Activated CD4-positive, alpha-beta T cell treated with anti-CD3 and anti-CD28 coated beads, Interleukin-2, amount 10 ng/mL, durations not matched to agents 7 days and 5 days (primary cell): ENCODE data around the gene ATRX. TPM values are rescaled to one million over a fixed set of nuclear protein-coding genes. Genes with fewer than 3 reads are reported as not detected.
"Not testable (repeated sequence)": the region's sequence is repeated elsewhere in the genome, so short reads cannot be mapped to it uniquely, and the experiment has no call there.

ENCODE experiments used
- CTCF ChIA-PET: fragments of 350-600 bp; sonication (Branson Sonifier 250); formaldehyde crosslinking; loops from one replicate; lab custom pipeline; 2021; ENCODE audit warnings: antibody characterized with exemption; lab: Charles Lee
- POLR2A ChIA-PET: fragments of 350-600 bp; sonication (Branson Sonifier 250); formaldehyde crosslinking; loops from one replicate; lab custom pipeline; 2021; ENCODE audit warnings: antibody characterized with exemption; lab: Charles Lee
- DNase-seq: peaks from one replicate; pipeline ENCODE4 v3.0.0-alpha.2; 2020
- H3K27ac Mint-ChIP-seq: one replicate; pipeline ENCODE4 v1.8.0; 2021; ENCODE audit warnings: mild to moderate bottlenecking, moderate library complexity, mixed read lengths
- H3K27me3 Mint-ChIP-seq: one replicate; pipeline ENCODE4 v1.8.0; 2021; ENCODE audit warnings: mixed read lengths
- H3K36me3 Mint-ChIP-seq: one replicate; pipeline ENCODE4 v1.8.0; 2021; ENCODE audit warnings: low read depth, mixed read lengths
- H3K4me1 Mint-ChIP-seq: one replicate; pipeline ENCODE4 v1.8.0; 2021; ENCODE audit warnings: mixed read lengths
- H3K4me3 Mint-ChIP-seq: one replicate; pipeline ENCODE4 v1.8.0; 2021; ENCODE audit warnings: mild to moderate bottlenecking, moderate library complexity, mixed read lengths
- H3K9me3 Mint-ChIP-seq: one replicate; pipeline ENCODE4 v1.8.0; 2021; ENCODE audit warnings: mixed read lengths
- total RNA-seq, 2 experiments: library from RNA; stranded (reverse); gene quantifications; one replicate each; pipeline ENCODE4 v1.2.3, GENCODE V29; 2021

ATRX gene
- total RNA-seq: 10 to 100 TPM; 66.4 to 70.9 TPM

- CTCF ChIA-PET: no interaction called here
- peaks cover 30% of the 10 kb centered on the region for H3K4me1 Mint-ChIP-seq
- H3K9me3 Mint-ChIP-seq: no peaks in the 10 kb centered on the region
- POLR2A ChIA-PET: no interaction called here
- H3K36me3 Mint-ChIP-seq: peaks cover 2% of the 10 kb centered on the region
- peak; percentile 83 for DNase-seq
- peak within 1 kb of the TSS; percentile 100 for H3K27ac Mint-ChIP-seq
- H3K27me3 Mint-ChIP-seq: no peaks in the 10 kb centered on the region
- peak within 1 kb of the TSS; percentile 98 for H3K4me3 Mint-ChIP-seq
These were observed at the start of gene ATRX for GRCh38 chrX:77785486-77786364. ATRX (minus strand) TSS chrX:77786216; CDS start chrX:77786001, 215 bp downstream.

- CTCF ChIA-PET: interaction anchor here (0.6 to 1.2 kb wide), 2 partner anchors 33 to 192 kb away, joined by 3 read pairs; no protein-coding TSS in a partner anchor
- POLR2A ChIA-PET, H3K27me3 Mint-ChIP-seq, H3K4me3 Mint-ChIP-seq, H3K9me3 Mint-ChIP-seq, DNase-seq, H3K4me1 Mint-ChIP-seq, H3K27ac Mint-ChIP-seq: not testable (repeated sequence)
- H3K36me3 Mint-ChIP-seq: peaks cover 26% of the 10 kb centered on the region
These were observed 45.5 kb upstream of the ATRX start for GRCh38 chrX:77831544-77831943.

GRCh38 chrX:77821989-77822388 is 36.0 kb upstream of the ATRX start:
- H3K9me3 Mint-ChIP-seq, POLR2A ChIA-PET, CTCF ChIA-PET, H3K4me3 Mint-ChIP-seq, H3K4me1 Mint-ChIP-seq, H3K27me3 Mint-ChIP-seq, H3K27ac Mint-ChIP-seq, DNase-seq: not testable (repeated sequence)
- H3K36me3 Mint-ChIP-seq: peaks cover 29% of the 10 kb centered on the region

GRCh38 chrX:77820091-77820727 is 34.2 kb upstream of the ATRX start:
- Mint-ChIP-seq H3K36me3 (peaks cover 16% of the 10 kb centered on the region), H3K4me1 (no peaks in the 10 kb centered on the region), H3K27me3 (no peaks in the 10 kb centered on the region), H3K9me3 (peaks cover 5% of the 10 kb centered on the region), H3K4me3 (no peak overlapping the region), H3K27ac (no peak overlapping the region)
- ChIA-PET POLR2A (no interaction called here), CTCF (no interaction called here)
- DNase-seq: no peak

GRCh38 chrX:77814210-77814609 is 28.2 kb upstream of the ATRX start:
- no peaks in the 10 kb centered on the region for H3K36me3 Mint-ChIP-seq
- peaks cover 3% of the 10 kb centered on the region for H3K9me3 Mint-ChIP-seq
- no peaks in the 10 kb centered on the region for H3K4me1 Mint-ChIP-seq
- H3K27me3 Mint-ChIP-seq: no peaks in the 10 kb centered on the region
- CTCF ChIA-PET: interaction anchor here (0.7 to 1.0 kb wide), 2 partner anchors 16 to 1905 kb away, joined by 3 read pairs; no protein-coding TSS in a partner anchor
- H3K4me3 Mint-ChIP-seq: no peak overlapping the region
- POLR2A ChIA-PET: no interaction called here
- no peak overlapping the region for H3K27ac Mint-ChIP-seq
- DNase-seq: no peak

GRCh38 chrX:77802201-77802600 is 16.2 kb upstream of the ATRX start:
- DNase-seq: no peak
- H3K36me3 Mint-ChIP-seq: no peaks in the 10 kb centered on the region
- no peak overlapping the region for H3K4me3 Mint-ChIP-seq
- ChIA-PET CTCF (no interaction called here), POLR2A (no interaction called here)
- H3K9me3 Mint-ChIP-seq: no peaks in the 10 kb centered on the region
- H3K27me3 Mint-ChIP-seq: no peaks in the 10 kb centered on the region
- H3K27ac Mint-ChIP-seq: no peak overlapping the region
- no peaks in the 10 kb centered on the region for H3K4me1 Mint-ChIP-seq

GRCh38 chrX:77795124-77795523 is 9.1 kb upstream of the ATRX start:
- no peak overlapping the region for H3K27ac Mint-ChIP-seq
- CTCF ChIA-PET: no interaction called here
- POLR2A ChIA-PET: no interaction called here
- no peak overlapping the region for H3K4me3 Mint-ChIP-seq
- no peaks in the 10 kb centered on the region for H3K27me3 Mint-ChIP-seq
- DNase-seq: no peak
- no peaks in the 10 kb centered on the region for H3K4me1 Mint-ChIP-seq
- peaks cover 1% of the 10 kb centered on the region for H3K36me3 Mint-ChIP-seq
- H3K9me3 Mint-ChIP-seq: no peaks in the 10 kb centered on the region

- H3K4me1 Mint-ChIP-seq: no peaks in the 10 kb centered on the region
- peaks cover 1% of the 10 kb centered on the region for H3K36me3 Mint-ChIP-seq
- no peaks in the 10 kb centered on the region for H3K9me3 Mint-ChIP-seq
- H3K27me3 Mint-ChIP-seq: no peaks in the 10 kb centered on the region
- DNase-seq: no peak
- CTCF ChIA-PET: no interaction called here
- H3K27ac Mint-ChIP-seq: no peak overlapping the region
- POLR2A ChIA-PET: no interaction called here
- H3K4me3 Mint-ChIP-seq: no peak overlapping the region
These were observed 7.9 kb upstream of the ATRX start for GRCh38 chrX:77793946-77794345.

- CTCF ChIA-PET: no interaction called here
- Mint-ChIP-seq H3K27ac (peak overlapping the region; percentile 83), H3K4me1 (peaks cover 25% of the 10 kb centered on the region), H3K9me3 (no peaks in the 10 kb centered on the region), H3K4me3 (peak overlapping the region; percentile 52), H3K27me3 (no peaks in the 10 kb centered on the region), H3K36me3 (peaks cover 2% of the 10 kb centered on the region)
- peak; percentile 44 for DNase-seq
- POLR2A ChIA-PET: no interaction called here
These were observed 2.0 kb upstream of the ATRX start for GRCh38 chrX:77788050-77788449.

GRCh38 chrX:77786365-77786680 is 307 bp upstream of the ATRX start:
- ChIA-PET POLR2A (no interaction called here), CTCF (no interaction called here)
- Mint-ChIP-seq H3K4me3 (peak overlapping the region; percentile 98), H3K27ac (peak overlapping the region; percentile 100), H3K9me3 (no peaks in the 10 kb centered on the region), H3K4me1 (peaks cover 30% of the 10 kb centered on the region), H3K36me3 (peaks cover 2% of the 10 kb centered on the region), H3K27me3 (no peaks in the 10 kb centered on the region)
- no peak for DNase-seq

GRCh38 chrX:77779695-77780094 is 6.3 kb downstream of the ATRX start:
- H3K27ac Mint-ChIP-seq: peak overlapping the region; percentile 4
- H3K9me3 Mint-ChIP-seq: no peaks in the 10 kb centered on the region
- peaks cover 28% of the 10 kb centered on the region for H3K4me1 Mint-ChIP-seq
- ChIA-PET POLR2A (no interaction called here), CTCF (no interaction called here)
- H3K4me3 Mint-ChIP-seq: no peak overlapping the region
- H3K27me3 Mint-ChIP-seq: no peaks in the 10 kb centered on the region
- H3K36me3 Mint-ChIP-seq: peaks cover 10% of the 10 kb centered on the region
- no peak for DNase-seq

- H3K27ac Mint-ChIP-seq: no peak overlapping the region
- POLR2A ChIA-PET: no interaction called here
- no peak overlapping the region for H3K4me3 Mint-ChIP-seq
- peaks cover 16% of the 10 kb centered on the region for H3K36me3 Mint-ChIP-seq
- H3K9me3 Mint-ChIP-seq: no peaks in the 10 kb centered on the region
- CTCF ChIA-PET: no interaction called here
- peaks cover 21% of the 10 kb centered on the region for H3K4me1 Mint-ChIP-seq
- no peak for DNase-seq
- H3K27me3 Mint-ChIP-seq: no peaks in the 10 kb centered on the region
These were observed 9.4 kb downstream of the ATRX start for GRCh38 chrX:77776659-77777058.

GRCh38 chrX:77771601-77772000 is 14.4 kb downstream of the ATRX start:
- Mint-ChIP-seq H3K27me3 (no peaks in the 10 kb centered on the region), H3K27ac (no peak overlapping the region), H3K9me3 (no peaks in the 10 kb centered on the region), H3K4me3 (no peak overlapping the region), H3K4me1 (peaks cover 30% of the 10 kb centered on the region), H3K36me3 (peaks cover 18% of the 10 kb centered on the region)
- DNase-seq: no peak
- ChIA-PET CTCF (no interaction called here), POLR2A (no interaction called here)
